H9 (cell line): Measurements from ENCODE around the gene LHPP. TPM values are rescaled to one million over a fixed set of nuclear protein-coding genes. Genes with fewer than 3 reads are reported as not detected.
"Not testable (repeated sequence)": the region's sequence is repeated elsewhere in the genome, so short reads cannot be mapped to it uniquely, and the experiment has no call there.

ENCODE experiments used
- DNase-seq: peaks from one replicate; pipeline ENCODE4 v3.0.0-alpha.2; 2017
- H2AFZ ChIP-seq: one replicate; pipeline ENCODE4 v1.6.1; 2013; ENCODE audit warnings: mild to moderate bottlenecking, low read length, control low read depth, moderate library complexity
- H2AK5ac ChIP-seq: 2 replicates; pipeline ENCODE4 v1.6.1; 2013; ENCODE audit warnings: low read length, control low read depth, mixed read lengths; ENCODE audit not compliant: insufficient read length
- H2BK120ac ChIP-seq: one replicate; pipeline ENCODE4 v1.6.1; 2013; ENCODE audit warnings: low read depth, mild to moderate bottlenecking, low read length, control low read depth, inconsistent platforms; ENCODE audit not compliant: poor library complexity, severe bottlenecking
- H2BK12ac ChIP-seq: 2 replicates; pipeline ENCODE4 v1.6.1; 2013; ENCODE audit warnings: low read length, control low read depth, mixed read lengths, low read depth; ENCODE audit not compliant: insufficient read length
- H2BK15ac ChIP-seq: 2 replicates; pipeline ENCODE4 v1.6.1; 2013; ENCODE audit warnings: low read depth, low read length, control low read depth
- H2BK20ac ChIP-seq: one replicate; pipeline ENCODE4 v1.6.1; 2013; ENCODE audit warnings: low read depth, mild to moderate bottlenecking, low read length, control low read depth, inconsistent platforms; ENCODE audit not compliant: poor library complexity, severe bottlenecking
- H2BK5ac ChIP-seq: 2 replicates; pipeline ENCODE4 v1.6.1; 2013; ENCODE audit warnings: low read length, control low read depth, mixed read lengths; ENCODE audit not compliant: insufficient read length
- H3K14ac ChIP-seq: 2 replicates; pipeline ENCODE4 v1.6.1; 2013; ENCODE audit warnings: low read length, control low read depth; ENCODE audit not compliant: insufficient read depth
- H3K18ac ChIP-seq: 2 replicates; pipeline ENCODE4 v1.6.1; 2013; ENCODE audit warnings: low read depth, mild to moderate bottlenecking, mixed read lengths, low read length, control low read depth; ENCODE audit not compliant: insufficient read length
- H3K23ac ChIP-seq: 2 replicates; pipeline ENCODE4 v1.6.1; 2013; ENCODE audit warnings: low read length, control low read depth, mixed read lengths, low read depth; ENCODE audit not compliant: insufficient read length
- H3K23me2 ChIP-seq: 2 replicates; pipeline ENCODE4 v1.6.1; 2013; ENCODE audit warnings: low read depth, mild to moderate bottlenecking, mixed read lengths, low read length, control low read depth; ENCODE audit not compliant: insufficient read length, poor library complexity, severe bottlenecking
- H3K27ac ChIP-seq: 2 replicates; pipeline ENCODE4 v1.5.1; 2013; ENCODE audit warnings: low read length, control low read depth, mixed read lengths, low read depth; ENCODE audit not compliant: insufficient read length
- H3K27me3 ChIP-seq: 2 replicates; pipeline ENCODE4 v1.6.1; 2013; ENCODE audit warnings: low read length, control low read depth, inconsistent platforms; ENCODE audit not compliant: insufficient read depth
- H3K4ac ChIP-seq: 2 replicates; pipeline ENCODE4 v1.6.1; 2013; ENCODE audit warnings: low read depth, mild to moderate bottlenecking, control low read depth, inconsistent platforms, low read length, moderate library complexity
- H3K4me1 ChIP-seq: 2 replicates; pipeline ENCODE4 v1.6.1; 2013; ENCODE audit warnings: low read length, control low read depth, inconsistent platforms; ENCODE audit not compliant: insufficient read depth
- H3K4me2 ChIP-seq: 2 replicates; pipeline ENCODE4 v1.6.1; 2013; ENCODE audit warnings: low read length, control low read depth, mixed read lengths; ENCODE audit not compliant: insufficient read length, insufficient read depth
- H3K56ac ChIP-seq: 2 replicates; pipeline ENCODE4 v1.6.1; 2013; ENCODE audit warnings: low read depth, mild to moderate bottlenecking, mixed read lengths, low read length, control low read depth; ENCODE audit not compliant: insufficient read length
- H3K79me1 ChIP-seq: 2 replicates; pipeline ENCODE4 v1.6.1; 2013; ENCODE audit warnings: low read depth, mild to moderate bottlenecking, moderate library complexity, low read length, control low read depth, inconsistent platforms; ENCODE audit not compliant: insufficient read depth, poor library complexity, severe bottlenecking
- H3K79me2 ChIP-seq: 2 replicates; pipeline ENCODE4 v1.6.1; 2013; ENCODE audit warnings: low read length, control low read depth, inconsistent platforms; ENCODE audit not compliant: insufficient read depth
- H3K9ac ChIP-seq: 2 replicates; pipeline ENCODE4 v1.6.1; 2013; ENCODE audit warnings: low read length, control low read depth, mixed read lengths; ENCODE audit not compliant: insufficient read length; ENCODE audit errors: extremely low read depth
- H3K9me3 ChIP-seq: one replicate; pipeline ENCODE4 v1.6.1; 2013; ENCODE audit warnings: low read depth, low read length, inconsistent platforms; ENCODE audit not compliant: control insufficient read depth
- H3T11ph ChIP-seq: one replicate; pipeline ENCODE4 v1.6.1; 2013; ENCODE audit warnings: mild to moderate bottlenecking, low read length, control low read depth, inconsistent platforms
- H4K20me1 ChIP-seq: one replicate; pipeline ENCODE4 v1.6.1; 2013; ENCODE audit not compliant: control insufficient read depth, insufficient read length, insufficient read depth
- H4K5ac ChIP-seq: 2 replicates; pipeline ENCODE4 v1.6.1; 2013; ENCODE audit warnings: low read depth, mild to moderate bottlenecking, mixed read lengths, low read length, control low read depth; ENCODE audit not compliant: insufficient read length
- H4K8ac ChIP-seq: replicated peaks from 2 replicates; pipeline ENCODE4 v1.6.1; 2013; ENCODE audit warnings: low read length, control low read depth, mixed read lengths, low read depth; ENCODE audit not compliant: insufficient read length
- H4K91ac ChIP-seq: 2 replicates; pipeline ENCODE4 v1.6.1; 2013; ENCODE audit warnings: low read depth, mild to moderate bottlenecking, moderate library complexity, mixed read lengths, low read length, control low read depth; ENCODE audit not compliant: insufficient read length
- H3K27ac Mint-ChIP-seq, 3 experiments: 2 replicates in 2 of 3; 3 replicates in 1 of 3; pipeline ENCODE4 v1.8.0; 2020 to 2021; ENCODE audit warnings: mixed read lengths in 3 of 3, mild to moderate bottlenecking in 1 of 3, moderate library complexity in 1 of 3
- H3K27me3 Mint-ChIP-seq: 2 replicates; pipeline ENCODE4 v1.8.0; 2021; ENCODE audit warnings: low read depth, mild to moderate bottlenecking, moderate library complexity, mixed read lengths
- H3K36me3 Mint-ChIP-seq, 3 experiments: 2 replicates in 2 of 3; 3 replicates in 1 of 3; pipeline ENCODE4 v1.8.0; 2020 to 2021; ENCODE audit warnings: low read depth in 3 of 3, mixed read lengths in 3 of 3; ENCODE audit not compliant: insufficient read depth in 1 of 3
- H3K4me1 Mint-ChIP-seq, 2 experiments: 2 replicates each; pipeline ENCODE4 v1.8.0; 2020; ENCODE audit warnings: mixed read lengths in 2 of 2
- H3K4me3 Mint-ChIP-seq, 2 experiments: 2 replicates in 1 of 2; 3 replicates in 1 of 2; pipeline ENCODE4 v1.8.0; 2020 to 2021; ENCODE audit warnings: mild to moderate bottlenecking in 2 of 2, mixed read lengths in 2 of 2, moderate library complexity in 1 of 2
- H3K9me3 Mint-ChIP-seq, 2 experiments: 2 replicates in 1 of 2; 3 replicates in 1 of 2; pipeline ENCODE4 v1.8.0; 2020; ENCODE audit warnings: mild to moderate bottlenecking in 2 of 2, mixed read lengths in 2 of 2, moderate library complexity in 1 of 2
- CTCF ChIP-seq: fragments of 200-600 bp; sonication (generic); conservative IDR thresholded peaks from 3 replicates; pipeline ENCODE4 v1.8.0; 2021; ENCODE audit warnings: antibody characterized with exemption, mild to moderate bottlenecking
- WGBS: extraction: QIAGEN DNeasy Blood & Tissue Kit; methylation state at CpG from one replicate; pipeline ENCODE4 v1.1.7; 2013; ENCODE audit warnings: missing lambda C conversion rate, low lambda C conversion rate, mixed read lengths; ENCODE audit not compliant: insufficient read length; ENCODE audit errors: extremely low coverage; 5-methylcytosine and 5-hydroxymethylcytosine counted together
- total RNA-seq: library from RNA; stranded (reverse); gene quantifications from 2 replicates; pipeline ENCODE4 v1.2.1, GENCODE V29; 2021

LHPP gene
- total RNA-seq, 1 experiment from 2014 or later, result 29.6 TPM

GRCh38 chr10:124433461-124433860, 28.2 kb upstream of the LHPP start:
- no peak overlapping the region for H3K9ac ChIP-seq
- no peak overlapping the region for H3K4me2 ChIP-seq
- H3K79me1 ChIP-seq, result no peaks in the 10 kb centered on the region
- DNase-seq, result no peak
- H3K36me3 Mint-ChIP-seq, result no peaks in the 10 kb centered on the region
- no peaks in the 10 kb centered on the region for H3K79me2 ChIP-seq
- H3K4me1 ChIP-seq, result no peaks in the 10 kb centered on the region
- H3K4me1 Mint-ChIP-seq, result peaks cover 13 to 14% of the 10 kb centered on the region in 2 experiments
- no peak overlapping the region for H2BK12ac ChIP-seq
- no peak overlapping the region for H2AFZ ChIP-seq
- no peaks in the 10 kb centered on the region for H3K27me3 ChIP-seq
- no peak overlapping the region for H4K8ac ChIP-seq
- H4K20me1 ChIP-seq, result no peaks in the 10 kb centered on the region
- no peaks in the 10 kb centered on the region for H3K9me3 Mint-ChIP-seq
- no peak overlapping the region for H3K56ac ChIP-seq
- TF ChIP-seq CTCF, result no peak
- H3K14ac ChIP-seq, result no peak overlapping the region
- H3K27ac ChIP-seq, result no peak overlapping the region
- H3K4me3 Mint-ChIP-seq, result no peak overlapping the region
- H2AK5ac ChIP-seq, result no peak overlapping the region
- no peak overlapping the region for H4K91ac ChIP-seq
- WGBS, result no CpG with 5 or more reads among the region's 3 CpGs
- H3K9me3 ChIP-seq, result no peaks in the 10 kb centered on the region
- H3K27me3 Mint-ChIP-seq, result peaks cover 2% of the 10 kb centered on the region
- no peak overlapping the region for H2BK20ac ChIP-seq
- H3K4ac ChIP-seq, result no peak overlapping the region
- H2BK5ac ChIP-seq, result no peak overlapping the region
- H2BK15ac ChIP-seq, result no peak overlapping the region
- H3K27ac Mint-ChIP-seq, result peak overlapping the region in 1 of 3 experiments; percentile 52; a peak in 1 of 7 replicates
- no peak overlapping the region for H4K5ac ChIP-seq
- no peak overlapping the region for H3T11ph ChIP-seq
- no peak overlapping the region for H2BK120ac ChIP-seq
- H3K23ac ChIP-seq, result no peak overlapping the region
- no peaks in the 10 kb centered on the region for H3K23me2 ChIP-seq
- H3K18ac ChIP-seq, result no peak overlapping the region

- no CpG with 5 or more reads among the region's 4 CpGs for WGBS
- not testable (repeated sequence) for H4K5ac ChIP-seq, H2BK20ac ChIP-seq, H3K9me3 Mint-ChIP-seq, H3K27ac Mint-ChIP-seq, H3K9me3 ChIP-seq, DNase-seq, H3K4me1 ChIP-seq, H3K4me1 Mint-ChIP-seq, H2AK5ac ChIP-seq, H3K4ac ChIP-seq, H3K79me2 ChIP-seq, H3K36me3 Mint-ChIP-seq, H3K23me2 ChIP-seq, H2BK120ac ChIP-seq, H3K18ac ChIP-seq, H4K8ac ChIP-seq, H2BK15ac ChIP-seq, H2BK12ac ChIP-seq, H2AFZ ChIP-seq, H3K27me3 ChIP-seq, H3K14ac ChIP-seq, H3K27me3 Mint-ChIP-seq, H4K20me1 ChIP-seq, H3K4me2 ChIP-seq, H4K91ac ChIP-seq, H3K79me1 ChIP-seq, H3K4me3 Mint-ChIP-seq, H3T11ph ChIP-seq, H2BK5ac ChIP-seq, H3K27ac ChIP-seq, H3K23ac ChIP-seq, H3K56ac ChIP-seq, H3K9ac ChIP-seq
Measured at GRCh38 chr10:124435683-124436082, 25.9 kb upstream of the LHPP start.
